IPS-18c (cell line): Measurements from ENCODE around the gene TMPRSS11E.
"Not testable (repeated sequence)": the region's sequence is repeated elsewhere in the genome, so short reads cannot be mapped to it uniquely, and the experiment has no call there.

Experiments used
- H3K4me3 ChIP-seq: 2 replicates; pipeline ENCODE4 v1.7.0; 2013; ENCODE audit warnings: low read depth, mild to moderate bottlenecking, low read length, moderate library complexity; ENCODE audit not compliant: insufficient read depth
- H3K9me3 ChIP-seq: one replicate; pipeline ENCODE4 v1.6.1; 2013; ENCODE audit warnings: mild to moderate bottlenecking, low read length, moderate library complexity; ENCODE audit not compliant: control insufficient read depth, insufficient read depth

Gene TMPRSS11E

GRCh38 chr4:68434836-68435235, 12.4 kb upstream of the TMPRSS11E start:
- H3K9me3 ChIP-seq, result no peaks in the 10 kb centered on the region
- H3K4me3 ChIP-seq, result no peak overlapping the region

GRCh38 chr4:68445111-68445510, 2.2 kb upstream of the TMPRSS11E start:
- H3K9me3 ChIP-seq, result no peaks in the 10 kb centered on the region
- H3K4me3 ChIP-seq, result no peak overlapping the region

- H3K4me3 ChIP-seq, result no peak overlapping the region
- H3K9me3 ChIP-seq, result no peaks in the 10 kb centered on the region
These were observed 4.3 kb downstream of the TMPRSS11E start for GRCh38 chr4:68451246-68452211.

GRCh38 chr4:68460085-68460484, 12.8 kb downstream of the TMPRSS11E start:
- Histone ChIP-seq H3K9me3 (no peaks in the 10 kb centered on the region), H3K4me3 (no peak overlapping the region)

- no peaks in the 10 kb centered on the region for H3K9me3 ChIP-seq
- H3K4me3 ChIP-seq, result no peak overlapping the region
These were observed 14.5 kb downstream of the TMPRSS11E start for GRCh38 chr4:68461790-68462189.

- no peaks in the 10 kb centered on the region for H3K9me3 ChIP-seq
- H3K4me3 ChIP-seq, result no peak overlapping the region
These were observed 15.4 kb downstream of the TMPRSS11E start for GRCh38 chr4:68462691-68463090.

- no peak overlapping the region for H3K4me3 ChIP-seq
- no peaks in the 10 kb centered on the region for H3K9me3 ChIP-seq
These were observed 16.5 kb downstream of the TMPRSS11E start for GRCh38 chr4:68463796-68464195.

GRCh38 chr4:68465058-68465457, 17.8 kb downstream of the TMPRSS11E start:
- Histone ChIP-seq H3K4me3 (no peak overlapping the region), H3K9me3 (no peaks in the 10 kb centered on the region)

- H3K4me3 ChIP-seq, result no peak overlapping the region
- H3K9me3 ChIP-seq, result no peaks in the 10 kb centered on the region
These were observed 18.9 kb downstream of the TMPRSS11E start for GRCh38 chr4:68466185-68466584.

GRCh38 chr4:68466751-68467150, 19.5 kb downstream of the TMPRSS11E start:
- Histone ChIP-seq H3K9me3 (no peaks in the 10 kb centered on the region), H3K4me3 (no peak overlapping the region)

GRCh38 chr4:68469482-68469881, 22.2 kb downstream of the TMPRSS11E start:
- Histone ChIP-seq H3K9me3 (no peaks in the 10 kb centered on the region), H3K4me3 (no peak overlapping the region)

- Histone ChIP-seq H3K4me3 (no peak overlapping the region), H3K9me3 (no peaks in the 10 kb centered on the region)
These were observed 28.9 kb downstream of the TMPRSS11E start for GRCh38 chr4:68476191-68476590.

- H3K9me3 ChIP-seq, result no peaks in the 10 kb centered on the region
These were observed 42.1 kb downstream of the TMPRSS11E start for GRCh38 chr4:68489338-68489737.

GRCh38 chr4:68490826-68491457, 43.7 kb downstream of the TMPRSS11E start:
- no peaks in the 10 kb centered on the region for H3K9me3 ChIP-seq
- H3K4me3 ChIP-seq, result no peak overlapping the region

More at GRCh38 chr4:68489338-68489737, 42.1 kb downstream of the TMPRSS11E start:
- no peak overlapping the region for H3K4me3 ChIP-seq

GRCh38 chr4:68494688-68495087, 47.4 kb downstream of the TMPRSS11E start:
- Histone ChIP-seq H3K9me3 (no peaks in the 10 kb centered on the region), H3K4me3 (no peak overlapping the region)

GRCh38 chr4:68498413-68499007, 51.2 kb downstream of the TMPRSS11E start:
- H3K4me3 ChIP-seq, result no peak overlapping the region
- H3K9me3 ChIP-seq, result no peaks in the 10 kb centered on the region

- Histone ChIP-seq H3K9me3 (no peaks in the 10 kb centered on the region), H3K4me3 (no peak overlapping the region)
These were observed 51.8 kb downstream of the TMPRSS11E start for GRCh38 chr4:68499021-68499420.

- not testable (repeated sequence) for H3K4me3 ChIP-seq, H3K9me3 ChIP-seq
These were observed 56.2 kb downstream of the TMPRSS11E start for GRCh38 chr4:68503462-68503861.
